Activated CD8-positive, alpha-beta T cell treated with anti-CD3 and anti-CD28 coated beads for 36 hours (primary cell): ENCODE measurements around the gene NHS. TPM values are rescaled to one million over a fixed set of nuclear protein-coding genes. Genes with fewer than 3 reads are reported as not detected.

Experiments used
- ATAC-seq: fragments of 200-7000 bp; cut with Tn5 transposase; one replicate; pipeline ENCODE4 v1.10.0; 2021; ENCODE audit warnings: mild to moderate bottlenecking, moderate library complexity
- CTCF ChIA-PET: fragments of 350-600 bp; sonication (Branson Sonifier 250); formaldehyde crosslinking; loops from one replicate; lab custom pipeline; 2021; ENCODE audit warnings: antibody characterized with exemption; lab: Charles Lee
- POLR2A ChIA-PET: fragments of 350-600 bp; sonication (Branson Sonifier 250); formaldehyde crosslinking; loops from one replicate; lab custom pipeline; 2021; ENCODE audit warnings: antibody characterized with exemption; lab: Charles Lee
- DNase-seq: peaks from one replicate; pipeline ENCODE4 v3.0.0-alpha.2; 2020
- H3K27ac Mint-ChIP-seq: one replicate; pipeline ENCODE4 v1.8.0; 2021; ENCODE audit warnings: mild to moderate bottlenecking, mixed read lengths
- H3K27me3 Mint-ChIP-seq: one replicate; pipeline ENCODE4 v1.8.0; 2021; ENCODE audit warnings: mixed read lengths
- H3K36me3 Mint-ChIP-seq: one replicate; pipeline ENCODE4 v1.8.0; 2021; ENCODE audit warnings: low read depth, mixed read lengths
- H3K4me1 Mint-ChIP-seq: one replicate; pipeline ENCODE4 v1.8.0; 2021; ENCODE audit warnings: low read depth, mixed read lengths
- H3K4me3 Mint-ChIP-seq: one replicate; pipeline ENCODE4 v1.8.0; 2021; ENCODE audit warnings: mild to moderate bottlenecking, moderate library complexity, mixed read lengths
- H3K9me3 Mint-ChIP-seq: one replicate; pipeline ENCODE4 v1.8.0; 2021; ENCODE audit warnings: mixed read lengths
- intact Hi-C: fragments of 100-400 bp; cut with micrococcal nuclease; formaldehyde crosslinking; loops from one replicate; pipeline ENCODE4 v1.10.0; 2022
- total RNA-seq, 2 experiments: library from RNA; stranded (reverse); gene quantifications; one replicate each; pipeline ENCODE4 v1.2.3, GENCODE V29; 2021
- TF ChIP-seq, protein P1 (sequence below): fragments of 200-600 bp; IDR thresholded peaks from one replicate; pipeline ENCODE4 v1.8.0; 2022; ENCODE audit warnings: antibody characterized with exemption, mild to moderate bottlenecking

The NHS gene
- total RNA-seq, 2 experiments from 2014 or later: 6.9 to 7.3 TPM

DNA sequence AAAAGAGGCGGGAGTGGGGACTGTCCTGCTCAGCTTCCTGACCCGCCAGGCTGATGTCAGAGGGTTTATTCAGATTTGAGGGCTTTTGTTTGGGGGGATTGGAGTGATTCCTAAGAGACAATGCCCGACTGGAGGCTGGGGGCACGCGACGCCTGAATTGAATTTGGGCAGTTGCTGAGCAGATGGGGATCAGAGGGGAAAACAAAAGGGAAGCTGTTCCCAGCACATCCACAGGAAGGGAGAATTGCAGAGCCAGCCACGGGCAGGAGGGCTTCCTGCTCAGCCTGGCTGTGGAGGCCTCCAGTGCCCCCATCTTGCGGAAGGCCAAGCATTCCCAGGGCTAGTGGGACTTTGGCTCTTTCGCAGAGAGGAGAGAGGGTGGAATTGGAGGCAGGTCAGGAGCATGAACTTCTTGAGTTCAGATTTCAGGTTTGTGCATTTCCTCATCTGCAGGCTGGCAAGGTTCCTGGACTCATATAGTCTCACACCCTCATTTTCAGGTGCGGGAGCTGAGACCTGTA lies 162.8 kb downstream of the NHS start:
- ChIA-PET POLR2A (no interaction called here), CTCF (no interaction called here)
- ATAC-seq: no peak
- no peaks in the 10 kb centered on the region for H3K9me3 Mint-ChIP-seq
- peaks cover 15% of the 10 kb centered on the region for H3K4me1 Mint-ChIP-seq
- peak overlapping the region; percentile 79 for H3K27ac Mint-ChIP-seq
- no peaks in the 10 kb centered on the region for H3K27me3 Mint-ChIP-seq
- no peak overlapping the region for H3K4me3 Mint-ChIP-seq
- TF ChIP-seq, protein P1, sequence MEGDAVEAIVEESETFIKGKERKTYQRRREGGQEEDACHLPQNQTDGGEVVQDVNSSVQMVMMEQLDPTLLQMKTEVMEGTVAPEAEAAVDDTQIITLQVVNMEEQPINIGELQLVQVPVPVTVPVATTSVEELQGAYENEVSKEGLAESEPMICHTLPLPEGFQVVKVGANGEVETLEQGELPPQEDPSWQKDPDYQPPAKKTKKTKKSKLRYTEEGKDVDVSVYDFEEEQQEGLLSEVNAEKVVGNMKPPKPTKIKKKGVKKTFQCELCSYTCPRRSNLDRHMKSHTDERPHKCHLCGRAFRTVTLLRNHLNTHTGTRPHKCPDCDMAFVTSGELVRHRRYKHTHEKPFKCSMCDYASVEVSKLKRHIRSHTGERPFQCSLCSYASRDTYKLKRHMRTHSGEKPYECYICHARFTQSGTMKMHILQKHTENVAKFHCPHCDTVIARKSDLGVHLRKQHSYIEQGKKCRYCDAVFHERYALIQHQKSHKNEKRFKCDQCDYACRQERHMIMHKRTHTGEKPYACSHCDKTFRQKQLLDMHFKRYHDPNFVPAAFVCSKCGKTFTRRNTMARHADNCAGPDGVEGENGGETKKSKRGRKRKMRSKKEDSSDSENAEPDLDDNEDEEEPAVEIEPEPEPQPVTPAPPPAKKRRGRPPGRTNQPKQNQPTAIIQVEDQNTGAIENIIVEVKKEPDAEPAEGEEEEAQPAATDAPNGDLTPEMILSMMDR: no peak
- DNase-seq: no peak
- no peaks in the 10 kb centered on the region for H3K36me3 Mint-ChIP-seq
- intact Hi-C loops: loop anchor here (5.0 kb wide), 2 partner anchors 55 to 145 kb away; no protein-coding TSS in a partner anchor

DNA sequence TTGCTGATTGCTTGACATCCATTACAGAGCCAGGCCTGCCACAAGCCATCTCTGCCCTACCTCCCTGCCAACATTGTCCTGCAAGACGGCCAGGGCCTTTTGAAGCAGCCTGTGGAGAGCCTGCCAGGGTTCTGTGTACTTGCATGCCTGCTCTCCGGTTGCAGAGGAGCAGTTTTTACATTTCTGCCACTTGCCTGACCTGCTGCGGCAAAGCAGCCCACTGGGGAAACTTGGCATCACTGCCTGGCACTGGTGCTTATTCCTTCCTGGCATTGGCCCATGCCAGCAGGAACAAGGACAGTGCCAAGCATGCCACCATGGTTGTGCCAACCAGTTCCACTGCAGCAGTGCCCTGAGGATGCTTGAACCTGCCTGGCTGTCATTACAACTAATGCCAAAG lies 167.1 kb downstream of the NHS start:
- no peaks in the 10 kb centered on the region for H3K9me3 Mint-ChIP-seq
- ChIA-PET POLR2A (no interaction called here), CTCF (no interaction called here)
- intact Hi-C loops: no loop called here
- no peak overlapping the region for H3K4me3 Mint-ChIP-seq
- DNase-seq: no peak
- no peak for ATAC-seq
- no peaks in the 10 kb centered on the region for H3K36me3 Mint-ChIP-seq
- H3K27ac Mint-ChIP-seq: no peak overlapping the region
- H3K4me1 Mint-ChIP-seq: peaks cover 7% of the 10 kb centered on the region
- H3K27me3 Mint-ChIP-seq: peaks cover 2% of the 10 kb centered on the region
- TF ChIP-seq, protein P1: no peak

DNA sequence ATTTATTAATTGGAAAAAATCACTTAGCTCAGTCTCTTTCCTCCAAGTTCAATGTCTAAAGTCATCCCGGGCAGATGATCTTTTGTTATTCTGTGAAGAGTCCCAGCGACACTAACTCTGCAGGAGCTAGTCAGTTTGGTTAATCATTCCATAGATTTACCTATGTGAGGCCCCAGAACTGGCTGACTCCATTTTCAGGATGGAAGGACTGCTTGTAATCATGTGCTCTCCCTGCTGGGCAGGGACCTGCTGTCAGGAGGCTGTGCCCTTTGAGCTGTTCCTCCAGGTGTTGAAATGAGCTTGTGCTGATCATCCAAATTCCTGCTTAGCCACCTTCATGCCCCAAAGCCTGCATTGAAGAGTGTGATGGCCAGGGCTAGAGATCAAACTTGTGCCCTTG lies 169.8 kb downstream of the NHS start:
- no peak for ATAC-seq
- Mint-ChIP-seq H3K36me3 (no peaks in the 10 kb centered on the region), H3K27ac (no peak overlapping the region), H3K9me3 (no peaks in the 10 kb centered on the region), H3K4me1 (peaks cover 14% of the 10 kb centered on the region), H3K4me3 (no peak overlapping the region), H3K27me3 (peaks cover 2% of the 10 kb centered on the region)
- TF ChIP-seq, protein P1: no peak
- intact Hi-C loops: loop anchor here (5.0 kb wide), 1 partner anchor 42 kb away; no protein-coding TSS in a partner anchor
- no peak for DNase-seq
- POLR2A ChIA-PET: no interaction called here
- CTCF ChIA-PET: no interaction called here

DNA sequence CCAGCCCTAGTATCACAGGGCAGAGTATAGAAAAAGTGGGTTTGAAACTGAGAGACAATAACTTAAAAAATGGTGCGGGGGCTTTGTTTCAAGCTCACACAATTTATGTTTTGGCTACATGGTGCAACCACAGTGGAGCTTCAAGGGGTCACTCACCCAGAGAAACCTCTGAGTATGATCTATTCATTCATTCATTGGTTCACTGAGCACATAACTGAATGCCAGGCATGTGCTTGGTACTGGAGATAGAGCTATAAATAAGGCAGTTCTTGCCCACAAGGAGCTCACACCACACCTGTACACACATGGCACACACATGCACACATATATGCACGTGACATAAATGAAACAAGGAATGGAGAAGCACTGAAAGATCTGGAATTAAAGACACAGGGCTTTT lies 171.4 kb downstream of the NHS start:
- no peak overlapping the region for H3K4me3 Mint-ChIP-seq
- POLR2A ChIA-PET: no interaction called here
- no peaks in the 10 kb centered on the region for H3K9me3 Mint-ChIP-seq
- no peaks in the 10 kb centered on the region for H3K36me3 Mint-ChIP-seq
- peaks cover 2% of the 10 kb centered on the region for H3K27me3 Mint-ChIP-seq
- H3K4me1 Mint-ChIP-seq: peaks cover 12% of the 10 kb centered on the region
- DNase-seq (no peak), ATAC-seq (no peak)
- CTCF ChIA-PET: no interaction called here
- intact Hi-C loops: loop anchor here (5.0 kb wide), 1 partner anchor 41 kb away; no protein-coding TSS in a partner anchor
- TF ChIP-seq, protein P1: no peak
- H3K27ac Mint-ChIP-seq: no peak overlapping the region

DNA sequence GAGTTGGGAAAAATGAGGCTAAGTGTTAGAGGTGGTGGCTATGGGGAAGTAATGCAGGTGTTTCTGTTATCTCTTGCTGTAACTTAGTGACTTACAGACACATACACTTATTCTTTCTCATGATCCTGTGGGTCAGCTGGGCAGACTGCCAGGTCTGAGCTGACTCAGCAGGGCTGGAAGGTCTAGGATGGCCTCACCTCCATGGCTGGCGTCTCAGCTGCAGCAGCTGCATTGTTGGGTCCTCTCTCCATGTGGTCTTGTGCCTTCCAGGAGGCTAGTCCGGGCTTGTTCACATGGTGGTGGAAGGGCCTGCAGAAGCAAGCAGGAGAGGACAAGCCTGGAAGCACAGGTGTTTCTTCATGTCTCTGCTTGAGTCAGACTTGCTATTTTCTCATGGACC lies 172.7 kb downstream of the NHS start:
- Mint-ChIP-seq H3K4me1 (peaks cover 12% of the 10 kb centered on the region), H3K9me3 (no peaks in the 10 kb centered on the region), H3K36me3 (no peaks in the 10 kb centered on the region), H3K4me3 (no peak overlapping the region), H3K27me3 (peaks cover 2% of the 10 kb centered on the region), H3K27ac (no peak overlapping the region)
- DNase-seq: no peak
- ChIA-PET POLR2A (no interaction called here), CTCF (no interaction called here)
- no peak for ATAC-seq
- TF ChIP-seq, protein P1: no peak
- intact Hi-C loops: loop anchor here (5.0 kb wide), 1 partner anchor 40 kb away; no protein-coding TSS in a partner anchor
